Lower lobe of right lung (tissue), 2 donors: ENCODE measurements around the gene CCDC14. TPM values are rescaled to one million over a fixed set of nuclear protein-coding genes. Genes with fewer than 3 reads are reported as not detected.
A peak's percentile ranks its signal among the peaks of the same experiment; 100 is the strongest.

ENCODE experiments used
- ATAC-seq, 2 donors: fragments of 200-7000 bp; cut with Tn5 transposase; one replicate each; pipeline ENCODE4 v1.9.1; 2020 to 2022; ENCODE audit warnings: mild to moderate bottlenecking in 2 of 2, moderate library complexity in 2 of 2
- DNase-seq: peaks from one replicate; pipeline ENCODE4 v3.0.0-alpha.2; 2020
- H3K27ac ChIP-seq: fragments of 200-600 bp; one replicate; pipeline ENCODE4 v1.8.0; 2022
- H3K27me3 ChIP-seq: fragments of 200-600 bp; one replicate; pipeline ENCODE4 v1.8.0; 2022; ENCODE audit warnings: low read depth
- H3K36me3 ChIP-seq: fragments of 200-600 bp; one replicate; pipeline ENCODE4 v1.8.0; 2022; ENCODE audit warnings: mild to moderate bottlenecking
- H3K4me1 ChIP-seq: fragments of 200-600 bp; one replicate; pipeline ENCODE4 v1.8.0; 2022
- H3K4me3 ChIP-seq: fragments of 200-600 bp; one replicate; pipeline ENCODE4 v1.8.0; 2022; ENCODE audit warnings: mild to moderate bottlenecking
- H3K9me3 ChIP-seq: fragments of 200-600 bp; one replicate; pipeline ENCODE4 v1.8.0; 2022
- CTCF ChIP-seq: fragments of 200-600 bp; IDR thresholded peaks from one replicate; pipeline ENCODE4 v1.8.0; 2022; ENCODE audit warnings: antibody characterized with exemption, mild to moderate bottlenecking
- intact Hi-C: fragments of 100-400 bp; cut with DNase I; formaldehyde crosslinking; loops from one replicate; pipeline ENCODE4 v1.11.0; 2022
- total RNA-seq: library from RNA; stranded (reverse); fragmentation: NEBNext Ultra II Directional; extraction: Animal tissue kit (Norgen Biotek cat#: 25700); gene quantifications from one replicate; pipeline ENCODE4 v1.2.1, GENCODE V29; 2021
- donor health status: DM: no; HTN: yes; CAD: no; lungs with severe emphysema.

Gene CCDC14
- total RNA-seq, 1 donor from 2014 or later, result 36.8 TPM

GRCh38 chr3:123884203-123884831, 76.7 kb downstream of the CCDC14 start, which contains the start of gene MYLK:
MYLK (minus strand) TSS chr3:123884332; CDS start chr3:123793841, 90,491 bp downstream.
- intact Hi-C loops, result no loop called here
- Histone ChIP-seq H3K36me3 (no peaks in the 10 kb centered on the region), H3K4me3 (peak within 1 kb of the TSS; percentile 54), H3K27ac (no peak within 1 kb of the TSS), H3K4me1 (peaks cover 10% of the 10 kb centered on the region), H3K27me3 (peaks cover 15% of the 10 kb centered on the region), H3K9me3 (no peaks in the 10 kb centered on the region)
- DNase-seq, result peak; percentile 81
- ATAC-seq, result peak; percentile 93 to 94
- no peak for TF ChIP-seq CTCF

GRCh38 chr3:123883701-123884202, 77.3 kb downstream of the CCDC14 start:
- H3K9me3 ChIP-seq, result no peaks in the 10 kb centered on the region
- no peak overlapping the region for H3K27ac ChIP-seq
- intact Hi-C loops, result no loop called here
- peaks cover 10% of the 10 kb centered on the region for H3K4me1 ChIP-seq
- peak; percentile 48 for DNase-seq
- peaks cover 15% of the 10 kb centered on the region for H3K27me3 ChIP-seq
- no peaks in the 10 kb centered on the region for H3K36me3 ChIP-seq
- TF ChIP-seq CTCF, result no peak
- peak in 1 of 2 donors; percentile 43 for ATAC-seq
- peak overlapping the region; percentile 54 for H3K4me3 ChIP-seq

GRCh38 chr3:123883111-123883510, 77.9 kb downstream of the CCDC14 start:
- H3K4me3 ChIP-seq, result peak overlapping the region; percentile 54
- intact Hi-C loops, result no loop called here

GRCh38 chr3:123881771-123882170, 79.3 kb downstream of the CCDC14 start:
- no peak for ATAC-seq
- intact Hi-C loops, result no loop called here
- no peak overlapping the region for H3K27ac ChIP-seq

More at GRCh38 chr3:123883111-123883510, 77.9 kb downstream of the CCDC14 start:
- TF ChIP-seq CTCF, result no peak
- DNase-seq (no peak), ATAC-seq (no peak)
- Histone ChIP-seq H3K27ac (no peak overlapping the region), H3K27me3 (peaks cover 15% of the 10 kb centered on the region), H3K4me1 (peaks cover 10% of the 10 kb centered on the region), H3K9me3 (no peaks in the 10 kb centered on the region), H3K36me3 (no peaks in the 10 kb centered on the region)

GRCh38 chr3:123880998-123881561, 79.9 kb downstream of the CCDC14 start:
- Histone ChIP-seq H3K27ac (no peak overlapping the region), H3K36me3 (no peaks in the 10 kb centered on the region), H3K4me1 (peaks cover 10% of the 10 kb centered on the region), H3K9me3 (no peaks in the 10 kb centered on the region), H3K4me3 (no peak overlapping the region), H3K27me3 (peaks cover 15% of the 10 kb centered on the region)
- ATAC-seq, result no peak
- intact Hi-C loops, result no loop called here
- DNase-seq, result no peak
- TF ChIP-seq CTCF, result peak; percentile 28

More at GRCh38 chr3:123881771-123882170, 79.3 kb downstream of the CCDC14 start:
- Histone ChIP-seq H3K27me3 (peaks cover 15% of the 10 kb centered on the region), H3K9me3 (no peaks in the 10 kb centered on the region), H3K4me1 (peaks cover 10% of the 10 kb centered on the region), H3K36me3 (no peaks in the 10 kb centered on the region), H3K4me3 (no peak overlapping the region)
- TF ChIP-seq CTCF, result no peak
- DNase-seq, result no peak
